GM19025 (cell line): ENCODE results near the gene FOXA3.

ENCODE experiments used
- ATAC-seq: cut with Tn5 transposase; IDR thresholded peaks from one replicate; pipeline ENCODE4 v1.9.1; 2021; ENCODE audit warnings: mild to moderate bottlenecking, low read depth, moderate library complexity; ENCODE audit not compliant: unreplicated experiment

FOXA3 gene

DNA sequence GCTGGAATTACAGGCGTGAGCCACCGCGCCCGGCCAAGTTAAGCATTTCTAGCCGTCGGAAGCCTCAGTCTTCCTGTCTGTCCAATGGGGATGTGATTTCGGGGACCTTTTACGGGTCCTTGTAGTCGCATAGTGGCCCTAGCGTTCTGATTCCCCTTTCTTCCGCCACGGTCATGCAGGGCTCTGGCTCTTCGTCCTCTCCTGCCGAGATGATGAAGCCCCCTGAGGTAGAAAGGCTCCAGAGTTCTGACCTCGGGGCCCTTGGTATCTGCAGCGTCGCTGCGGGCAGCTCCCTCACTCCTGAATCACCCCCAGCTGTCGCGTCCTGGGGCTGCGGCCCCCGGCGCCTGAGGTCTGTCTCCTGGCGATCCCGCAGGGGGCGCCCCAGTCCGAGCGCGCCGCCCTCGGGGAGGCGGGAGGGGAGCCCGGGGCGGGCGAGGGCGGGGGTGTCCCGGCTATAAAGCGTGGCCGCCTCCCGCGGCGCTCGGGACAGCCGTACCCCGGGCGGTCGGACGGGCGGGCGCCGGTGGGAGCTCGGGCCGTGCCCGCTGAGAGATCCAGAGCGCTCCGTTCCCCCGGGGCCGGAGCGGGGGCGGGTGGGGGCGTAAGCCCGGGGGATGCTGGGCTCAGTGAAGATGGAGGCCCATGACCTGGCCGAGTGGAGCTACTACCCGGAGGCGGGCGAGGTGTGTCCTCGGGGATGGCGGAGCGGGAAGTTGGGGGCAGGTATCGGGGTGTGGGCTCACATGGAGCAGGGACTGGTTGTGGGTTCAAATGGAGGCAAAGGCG is at the start of gene FOXA3:
Gene FOXA3 (plus strand): TSS at position 487 of the 789 bp plus-strand sequence. CDS start 131 bp downstream, at position 618.
- peak; percentile 30 for ATAC-seq

DNA sequence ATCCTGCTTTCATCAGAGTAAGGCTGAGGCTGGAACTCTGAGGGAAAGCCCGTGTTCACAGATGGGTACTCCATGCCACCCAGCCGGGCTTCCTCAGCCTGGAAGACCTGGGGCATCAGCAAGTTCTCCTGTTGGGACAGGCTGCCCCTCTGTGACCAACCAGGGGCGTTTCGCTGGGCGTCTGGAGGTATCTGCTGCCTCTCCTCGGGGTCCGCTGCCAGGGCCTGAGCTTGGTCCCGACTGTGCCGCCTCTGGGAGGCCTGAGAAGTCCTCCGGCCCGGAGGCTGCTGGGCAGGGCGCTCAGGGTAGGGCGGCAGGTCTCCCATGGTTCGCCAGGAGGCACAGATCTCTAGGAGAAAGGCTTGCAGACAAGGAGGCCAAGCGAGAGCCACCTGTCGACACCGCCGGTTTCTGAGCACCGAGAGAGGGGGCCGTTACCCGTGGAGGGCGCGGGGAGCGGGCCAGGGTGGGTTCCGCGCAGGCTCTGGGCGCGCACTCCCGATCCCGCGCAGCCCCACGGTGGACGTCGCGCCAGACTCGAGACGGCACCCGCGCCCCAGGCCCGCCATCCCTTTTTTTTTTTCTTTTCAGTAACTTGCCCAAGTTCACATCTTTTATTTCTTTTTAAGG is 49.2 kb upstream of the FOXA3 start, which contains the start of gene RSPH6A:
Gene RSPH6A (minus strand): TSS at position 458 of the 630 bp plus-strand sequence. CDS start 132 bp downstream, at position 326.
- no peak for ATAC-seq

GRCh38 chr19:45815481-45816216 is 48.5 kb upstream of the FOXA3 start:
- no peak for ATAC-seq

- ATAC-seq: no peak
Measured at GRCh38 chr19:45816236-45817009, 47.7 kb upstream of the FOXA3 start.

DNA sequence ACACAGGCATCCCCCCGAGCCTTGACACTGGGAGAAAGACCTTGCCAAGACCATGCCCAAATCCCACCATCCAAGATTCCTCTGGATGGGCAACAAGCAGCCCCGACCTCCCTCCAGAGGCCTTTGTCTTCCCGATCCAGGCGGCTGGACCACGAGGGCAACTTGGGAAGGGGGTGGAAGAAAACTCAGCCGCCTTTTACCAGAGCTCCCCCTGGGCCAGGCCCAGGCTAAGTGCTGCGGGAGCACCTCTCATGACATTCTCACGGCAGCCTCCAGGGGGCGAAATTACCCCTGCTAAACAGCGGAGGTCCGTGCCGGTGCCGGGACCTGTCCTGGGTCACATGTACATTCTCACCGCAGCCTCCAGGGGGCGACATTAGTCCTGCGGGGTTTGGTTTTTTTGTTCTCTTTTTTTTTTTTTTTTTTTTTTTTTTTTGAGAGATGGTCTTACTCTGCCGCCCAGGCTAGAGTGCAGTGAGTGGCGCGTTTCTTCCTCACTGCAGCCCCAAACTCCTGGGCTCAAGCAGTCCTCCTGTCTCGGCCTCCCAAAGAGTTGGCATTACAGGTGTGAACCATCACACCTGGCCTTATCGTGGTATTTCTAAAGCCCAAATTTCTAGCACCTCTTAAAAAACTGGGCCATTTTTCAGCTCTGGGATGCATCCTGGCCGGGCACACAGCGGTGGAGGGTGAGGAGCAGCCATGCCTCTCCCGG is 47.0 kb upstream of the FOXA3 start:
- ATAC-seq: peak; percentile 71

DNA sequence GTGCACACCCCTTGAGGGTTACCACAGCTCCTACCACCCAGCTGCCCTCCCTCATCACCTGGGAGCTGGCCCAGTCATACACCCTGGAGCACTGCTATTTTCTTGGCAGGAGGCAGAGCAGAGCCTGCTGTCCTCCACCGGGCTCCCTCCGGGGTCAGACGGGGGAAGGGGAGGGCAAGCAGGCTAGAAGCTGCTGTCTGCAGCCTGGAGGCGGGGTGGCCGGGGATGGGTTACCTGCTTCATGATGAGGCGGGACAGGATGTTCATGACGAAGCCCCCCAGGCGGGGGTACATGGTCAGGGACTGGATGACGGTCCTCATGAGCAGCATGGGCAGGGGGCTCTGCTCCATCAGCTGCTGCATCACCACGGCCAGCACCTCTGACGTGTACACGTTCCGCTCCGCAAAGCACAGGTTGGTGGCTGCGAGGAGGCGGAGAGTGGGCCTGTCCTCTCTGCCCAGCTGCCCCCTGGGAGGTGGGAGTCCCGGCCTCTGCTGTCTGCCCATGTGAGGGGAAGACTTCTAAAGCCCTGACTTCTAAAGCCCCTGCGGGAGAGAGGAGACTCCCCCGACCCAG is 46.3 kb upstream of the FOXA3 start:
- no peak for ATAC-seq

- ATAC-seq: no peak
Measured at GRCh38 chr19:45819769-45820168, 44.4 kb upstream of the FOXA3 start.

DNA sequence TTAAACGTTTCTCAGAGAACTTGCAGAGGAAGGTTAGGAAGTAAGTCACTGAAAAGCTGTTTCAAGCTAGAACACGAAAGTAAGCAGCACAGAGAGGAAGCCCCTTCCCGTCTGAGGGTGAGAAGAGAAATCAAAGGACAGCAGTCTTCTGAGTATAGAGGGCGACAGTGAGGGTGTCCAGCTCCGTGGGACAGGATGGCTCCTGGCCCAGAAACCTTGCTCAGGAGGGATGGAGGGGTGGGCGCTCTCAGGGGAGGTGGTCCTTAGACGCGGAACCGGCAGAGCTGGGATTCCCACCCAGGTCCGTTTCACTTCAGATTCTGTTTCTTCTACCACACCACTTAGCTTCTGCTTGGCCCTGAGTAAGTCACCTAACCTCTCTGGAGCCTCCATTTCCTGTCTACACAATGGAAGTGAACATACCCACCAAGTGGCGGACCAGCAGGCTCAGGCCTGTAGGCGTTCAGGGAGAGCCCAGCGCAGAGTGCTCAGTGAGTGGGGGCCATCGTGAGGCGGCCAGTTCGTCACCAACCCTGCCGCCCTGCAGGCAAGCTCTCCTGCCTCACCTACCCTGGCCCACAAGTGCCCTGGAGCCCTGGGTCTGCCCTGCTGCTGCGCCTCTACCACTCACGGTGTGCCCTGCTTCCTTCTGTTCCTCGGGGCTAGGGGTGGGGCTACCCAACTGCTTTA is 43.6 kb upstream of the FOXA3 start:
- no peak for ATAC-seq

GRCh38 chr19:45821103-45821521 is 43.0 kb upstream of the FOXA3 start:
- no peak for ATAC-seq

DNA sequence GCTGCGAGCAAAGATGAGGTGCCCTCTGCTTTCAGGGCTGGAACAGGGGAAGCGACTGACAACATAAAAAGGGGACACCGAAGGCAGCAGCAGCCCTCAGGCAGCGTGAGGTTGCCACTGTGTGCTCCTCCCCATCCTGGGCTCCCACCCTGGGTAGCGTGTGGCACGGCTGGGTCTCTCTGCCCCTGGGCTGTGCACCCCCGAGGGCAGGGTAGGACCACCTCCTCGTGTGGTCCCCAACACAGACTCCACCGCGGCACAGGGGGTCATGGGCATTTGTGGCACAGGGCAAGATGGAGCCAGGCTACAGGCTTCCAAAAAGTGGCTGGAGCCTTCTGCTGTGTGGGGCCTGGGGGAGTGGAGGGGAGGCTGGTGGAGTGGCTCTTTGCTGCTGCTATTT is 42.6 kb upstream of the FOXA3 start:
- ATAC-seq: no peak

DNA sequence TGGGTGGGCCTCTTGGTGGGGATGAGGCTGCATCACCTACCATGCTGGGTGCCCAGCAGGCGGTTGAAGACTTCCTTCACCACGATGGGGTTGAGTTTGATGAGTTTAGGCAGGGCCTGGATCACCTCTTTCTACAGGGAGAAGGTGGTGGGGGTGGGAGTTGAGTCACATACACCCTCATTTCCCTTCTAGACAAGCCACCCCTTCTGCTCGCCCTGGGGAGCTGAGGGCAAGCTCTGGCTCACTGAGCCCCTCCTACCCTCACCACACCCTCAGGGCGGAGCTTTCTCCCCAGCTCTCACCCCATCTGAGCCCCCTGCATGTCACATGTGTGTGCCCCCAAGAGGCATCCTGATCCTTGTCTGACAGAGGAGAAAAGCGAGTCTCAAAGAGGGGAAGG is 41.4 kb upstream of the FOXA3 start:
- ATAC-seq: no peak

DNA sequence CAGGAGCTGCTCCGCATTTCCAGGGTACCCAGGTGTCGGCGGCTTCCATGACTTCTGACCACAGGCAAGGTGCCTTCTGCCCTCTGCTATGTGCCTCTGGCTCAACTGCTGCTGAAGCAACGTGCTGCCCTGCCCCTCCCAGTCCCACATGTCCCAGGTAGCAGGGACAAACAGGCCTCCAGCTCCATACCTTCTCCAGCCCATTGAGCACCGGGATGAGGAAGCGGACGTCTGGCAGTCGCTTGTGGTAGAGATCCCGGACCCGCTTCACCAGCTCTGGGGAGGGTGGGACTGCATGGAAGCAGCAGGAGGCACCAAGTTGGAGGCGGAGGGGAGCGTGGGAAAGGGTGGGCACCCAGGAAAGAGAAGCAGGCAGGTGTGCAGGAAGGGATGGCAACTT is 40.9 kb upstream of the FOXA3 start:
- ATAC-seq: no peak

DNA sequence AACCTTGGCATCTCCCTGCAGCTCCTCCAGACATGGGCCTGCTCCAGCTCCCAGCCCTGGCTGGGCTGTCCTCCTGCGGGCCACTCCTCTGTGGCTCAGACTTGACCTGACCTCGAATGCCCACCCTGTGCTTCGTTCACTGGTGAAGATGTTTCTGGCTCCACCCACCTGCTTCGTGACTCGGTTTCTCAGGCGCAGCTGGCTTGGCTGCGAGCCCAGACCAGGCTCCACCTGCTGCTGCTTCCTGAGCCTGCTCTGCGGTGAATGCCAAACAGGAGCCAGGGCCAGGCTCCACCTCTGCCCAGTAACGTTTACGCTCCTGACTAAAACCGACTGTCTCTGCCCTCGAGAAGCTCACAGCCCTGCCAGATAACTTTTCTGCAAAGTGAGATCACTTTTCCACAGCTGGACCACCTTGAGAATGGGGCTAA is 40.1 kb upstream of the FOXA3 start:
- ATAC-seq: no peak

- no peak for ATAC-seq
Measured at GRCh38 chr19:45824531-45825262, 39.4 kb upstream of the FOXA3 start.

- ATAC-seq: no peak
Measured at GRCh38 chr19:45825263-45825605, 38.9 kb upstream of the FOXA3 start.

DNA sequence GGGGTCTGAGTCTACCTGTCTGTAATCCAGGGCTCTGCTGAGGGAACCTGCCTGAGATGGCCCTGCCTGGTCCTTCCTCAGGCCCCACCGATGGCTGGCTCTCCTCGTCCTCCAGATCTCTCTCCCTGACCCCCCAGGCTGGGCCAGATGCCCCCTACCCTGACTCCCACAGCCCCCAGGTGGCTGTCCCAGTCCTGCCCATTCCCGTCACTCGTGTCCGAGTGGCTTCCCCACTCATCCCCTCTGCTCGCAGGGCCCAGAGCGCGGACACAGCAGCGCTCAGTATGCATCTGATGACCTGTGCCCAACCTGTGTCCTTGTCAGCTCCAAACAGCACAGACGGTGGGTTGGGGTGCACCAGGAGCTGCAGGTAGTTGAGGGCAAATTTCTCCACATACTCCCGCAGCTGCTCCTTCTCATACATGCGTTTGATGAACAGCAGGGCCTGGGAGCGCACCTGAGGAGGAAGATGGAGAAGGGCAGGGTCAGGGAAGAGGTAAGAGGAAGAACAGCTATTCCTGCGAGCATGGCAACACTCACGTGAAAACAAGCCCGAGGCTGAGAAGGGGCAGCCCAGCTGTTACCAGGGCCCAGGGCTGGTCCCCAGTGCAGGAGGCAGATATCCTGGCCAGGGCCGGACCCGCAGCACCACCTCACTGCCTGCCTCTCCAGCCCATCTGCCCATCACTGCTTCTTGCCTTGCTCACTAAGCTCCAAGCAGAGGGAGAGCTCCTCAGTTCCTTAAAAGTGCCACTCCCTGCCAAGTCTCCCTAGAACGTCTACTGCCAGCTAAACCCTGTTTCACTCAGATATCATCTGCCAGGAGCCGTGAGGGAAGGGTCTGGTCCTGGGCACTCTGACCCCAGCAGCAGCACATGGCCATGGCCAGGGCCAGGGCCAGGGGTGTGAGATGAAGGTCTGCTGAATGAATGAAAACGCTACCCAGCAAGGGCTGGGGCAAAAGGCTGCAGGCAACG is 37.9 kb upstream of the FOXA3 start:
- ATAC-seq: no peak

GRCh38 chr19:45826934-45827333 is 37.2 kb upstream of the FOXA3 start:
- ATAC-seq: no peak
